Cardiac muscle cell (in vitro differentiated cells and primary cell): ENCODE data around the gene PCDH9. TPM values are rescaled to one million over a fixed set of nuclear protein-coding genes. Genes with fewer than 3 reads are reported as not detected.

Experiments used
- DNase-seq, 2 donors: peaks; one replicate each; pipeline versions ENCODE4 v3.0.0 to v3.0.0-alpha.2; 2010 to 2017; ENCODE audit warnings: low read depth in 1 of 2, low spot score in 1 of 2
- H3K27ac ChIP-seq: fragments of 200-600 bp; sonication (generic); 2 replicates; pipeline ENCODE4 v1.5.1; 2016
- H3K27me3 ChIP-seq: fragments of 200-600 bp; sonication (generic); 2 replicates; pipeline ENCODE4 v1.6.0; 2016; ENCODE audit warnings: control low read depth
- H3K36me3 ChIP-seq: fragments of 200-600 bp; sonication (generic); 2 replicates; pipeline ENCODE4 v1.5.1; 2016; ENCODE audit warnings: control low read depth
- H3K4me1 ChIP-seq: fragments of 200-600 bp; sonication (generic); 2 replicates; pipeline ENCODE4 v1.8.1; 2017; ENCODE audit warnings: low read depth, mild to moderate bottlenecking, mixed run types
- H3K4me3 ChIP-seq: fragments of 200-600 bp; sonication (generic); 2 replicates; pipeline ENCODE4 v1.5.1; 2016; ENCODE audit warnings: mild to moderate bottlenecking
- H3K9me3 ChIP-seq: fragments of 200-600 bp; sonication (generic); 2 replicates; pipeline ENCODE4 v1.5.1; 2017; ENCODE audit warnings: low read depth, mild to moderate bottlenecking, control low read depth
- polyA plus RNA-seq: library from polyadenylated mRNA; unstranded; fragments of >200 nt; fragmentation: Nextera tagmentation; extraction: Ambion mirVana; gene quantifications from 2 replicates; pipeline ENCODE4 v1.2.1, GENCODE V29; 2016
- total RNA-seq: library from RNA; depleted of rRNA; stranded (reverse); fragments of >200 nt; gene quantifications from 2 replicates; pipeline ENCODE4 v1.2.3, GENCODE V29; 2016
- TF ChIP-seq, protein P1 (sequence below): IDR thresholded peaks from 2 replicates; pipeline ENCODE4 v1.5.1; 2012; ENCODE audit warnings: low read depth, mild to moderate bottlenecking, low read length

PCDH9 gene
- total and polyA plus RNA-seq, 2 experiments from 2014 or later = 1.6 to 2.3 TPM

DNA sequence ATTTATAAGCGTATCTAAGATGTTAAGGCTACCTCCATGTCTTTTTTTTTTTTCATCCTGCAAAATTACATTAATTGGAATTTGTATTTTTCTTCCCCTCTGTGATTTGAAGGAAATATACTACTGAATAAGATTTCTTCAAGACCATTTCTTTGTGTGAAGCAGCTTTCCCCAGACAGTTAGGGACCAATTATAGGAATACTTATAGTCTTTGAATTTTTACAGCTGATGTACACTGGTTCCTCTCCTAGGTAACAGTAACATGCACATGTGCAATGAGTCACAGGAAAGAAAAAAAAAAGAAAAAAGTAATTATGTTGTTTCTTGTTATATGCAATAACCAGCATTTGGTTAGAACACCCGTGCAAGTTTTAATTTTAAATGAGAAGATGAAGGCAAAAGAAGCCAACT lies 82.0 kb downstream of the PCDH9 start:
- TF ChIP-seq, protein P1, sequence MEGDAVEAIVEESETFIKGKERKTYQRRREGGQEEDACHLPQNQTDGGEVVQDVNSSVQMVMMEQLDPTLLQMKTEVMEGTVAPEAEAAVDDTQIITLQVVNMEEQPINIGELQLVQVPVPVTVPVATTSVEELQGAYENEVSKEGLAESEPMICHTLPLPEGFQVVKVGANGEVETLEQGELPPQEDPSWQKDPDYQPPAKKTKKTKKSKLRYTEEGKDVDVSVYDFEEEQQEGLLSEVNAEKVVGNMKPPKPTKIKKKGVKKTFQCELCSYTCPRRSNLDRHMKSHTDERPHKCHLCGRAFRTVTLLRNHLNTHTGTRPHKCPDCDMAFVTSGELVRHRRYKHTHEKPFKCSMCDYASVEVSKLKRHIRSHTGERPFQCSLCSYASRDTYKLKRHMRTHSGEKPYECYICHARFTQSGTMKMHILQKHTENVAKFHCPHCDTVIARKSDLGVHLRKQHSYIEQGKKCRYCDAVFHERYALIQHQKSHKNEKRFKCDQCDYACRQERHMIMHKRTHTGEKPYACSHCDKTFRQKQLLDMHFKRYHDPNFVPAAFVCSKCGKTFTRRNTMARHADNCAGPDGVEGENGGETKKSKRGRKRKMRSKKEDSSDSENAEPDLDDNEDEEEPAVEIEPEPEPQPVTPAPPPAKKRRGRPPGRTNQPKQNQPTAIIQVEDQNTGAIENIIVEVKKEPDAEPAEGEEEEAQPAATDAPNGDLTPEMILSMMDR = no peak
- H3K27me3 ChIP-seq = no peaks in the 10 kb centered on the region
- H3K36me3 ChIP-seq = no peaks in the 10 kb centered on the region
- peaks cover 18% of the 10 kb centered on the region for H3K4me1 ChIP-seq
- peak in 1 of 2 donors; percentile 52 for DNase-seq
- H3K4me3 ChIP-seq = no peak overlapping the region
- no peaks in the 10 kb centered on the region for H3K9me3 ChIP-seq
- H3K27ac ChIP-seq = peak overlapping the region; percentile 84

GRCh38 chr13:67147342-67148133 lies 82.6 kb downstream of the PCDH9 start:
- H3K36me3 ChIP-seq = no peaks in the 10 kb centered on the region
- H3K27ac ChIP-seq = peak overlapping the region; percentile 84
- TF ChIP-seq, protein P1 = no peak
- H3K4me1 ChIP-seq = peaks cover 18% of the 10 kb centered on the region
- no peak overlapping the region for H3K4me3 ChIP-seq
- H3K9me3 ChIP-seq = no peaks in the 10 kb centered on the region
- H3K27me3 ChIP-seq = no peaks in the 10 kb centered on the region
- DNase-seq = peak; percentile 34 to 79

- TF ChIP-seq, protein P1 = no peak
- Histone ChIP-seq H3K4me3 (no peak overlapping the region), H3K4me1 (peaks cover 18% of the 10 kb centered on the region), H3K27ac (no peak overlapping the region), H3K27me3 (no peaks in the 10 kb centered on the region), H3K9me3 (no peaks in the 10 kb centered on the region), H3K36me3 (no peaks in the 10 kb centered on the region)
- no peak for DNase-seq
Measured at GRCh38 chr13:67146523-67147130, 83.5 kb downstream of the PCDH9 start.

GRCh38 chr13:67145950-67146349 lies 84.2 kb downstream of the PCDH9 start:
- H3K4me1 ChIP-seq = peaks cover 18% of the 10 kb centered on the region
- TF ChIP-seq, protein P1 = no peak
- H3K27me3 ChIP-seq = no peaks in the 10 kb centered on the region
- H3K27ac ChIP-seq = no peak overlapping the region
- no peaks in the 10 kb centered on the region for H3K36me3 ChIP-seq
- no peak overlapping the region for H3K4me3 ChIP-seq
- no peak for DNase-seq
- H3K9me3 ChIP-seq = no peaks in the 10 kb centered on the region

GRCh38 chr13:67143544-67144115 lies 86.5 kb downstream of the PCDH9 start:
- H3K27ac ChIP-seq = no peak overlapping the region
- H3K36me3 ChIP-seq = no peaks in the 10 kb centered on the region
- H3K27me3 ChIP-seq = no peaks in the 10 kb centered on the region
- no peak for DNase-seq
- TF ChIP-seq, protein P1 = no peak
- no peak overlapping the region for H3K4me3 ChIP-seq
- peaks cover 18% of the 10 kb centered on the region for H3K4me1 ChIP-seq
- H3K9me3 ChIP-seq = no peaks in the 10 kb centered on the region
